Fibroblast of skin of abdomen (primary cell): ENCODE data around the gene AHDC1.
"Not testable (repeated sequence)": the region's sequence is repeated elsewhere in the genome, so short reads cannot be mapped to it uniquely, and the experiment has no call there.

Experiments
- DNase-seq: peaks from one replicate; pipeline ENCODE4 v3.0.0-alpha.2; 2013

AHDC1 gene

GRCh38 chr1:27551170-27551952, 52.6 kb downstream of the AHDC1 start:
- no peak for DNase-seq

GRCh38 chr1:27550510-27551169, 53.3 kb downstream of the AHDC1 start:
- DNase-seq = no peak

GRCh38 chr1:27549807-27550408, 54.0 kb downstream of the AHDC1 start:
- no peak for DNase-seq

GRCh38 chr1:27548858-27549719, 54.9 kb downstream of the AHDC1 start:
- DNase-seq = no peak

- DNase-seq = no peak
Measured at GRCh38 chr1:27548136-27548853, 55.6 kb downstream of the AHDC1 start.

- no peak for DNase-seq
Measured at GRCh38 chr1:27547220-27548116, 56.5 kb downstream of the AHDC1 start.

GRCh38 chr1:27545876-27546275, 58.1 kb downstream of the AHDC1 start:
- no peak for DNase-seq

- no peak for DNase-seq
Measured at GRCh38 chr1:27545271-27545670, 58.7 kb downstream of the AHDC1 start.

- DNase-seq = no peak
Measured at GRCh38 chr1:27544834-27545233, 59.1 kb downstream of the AHDC1 start.

- DNase-seq = no peak
Measured at GRCh38 chr1:27543284-27543683, 60.7 kb downstream of the AHDC1 start.

GRCh38 chr1:27542463-27543273, 61.3 kb downstream of the AHDC1 start:
- no peak for DNase-seq

- DNase-seq = peak; percentile 71
Measured at GRCh38 chr1:27539901-27540861, 63.8 kb downstream of the AHDC1 start.

- DNase-seq = peak; percentile 84
Measured at GRCh38 chr1:27538793-27539192, 65.2 kb downstream of the AHDC1 start.

GRCh38 chr1:27538305-27538676, 65.7 kb downstream of the AHDC1 start:
- not testable (repeated sequence) for DNase-seq

GRCh38 chr1:27536767-27537166, 67.2 kb downstream of the AHDC1 start:
- DNase-seq = peak; percentile 70

- no peak for DNase-seq
Measured at GRCh38 chr1:27536010-27536757, 67.8 kb downstream of the AHDC1 start.

GRCh38 chr1:27535386-27535785, 68.6 kb downstream of the AHDC1 start:
- DNase-seq = no peak
